Measurements from ENCODE around the gene GSC2.
"Not testable (repeated sequence)": the region's sequence is repeated elsewhere in the genome, so short reads cannot be mapped to it uniquely, and the experiment has no call there.

The GSC2 gene

DNA sequence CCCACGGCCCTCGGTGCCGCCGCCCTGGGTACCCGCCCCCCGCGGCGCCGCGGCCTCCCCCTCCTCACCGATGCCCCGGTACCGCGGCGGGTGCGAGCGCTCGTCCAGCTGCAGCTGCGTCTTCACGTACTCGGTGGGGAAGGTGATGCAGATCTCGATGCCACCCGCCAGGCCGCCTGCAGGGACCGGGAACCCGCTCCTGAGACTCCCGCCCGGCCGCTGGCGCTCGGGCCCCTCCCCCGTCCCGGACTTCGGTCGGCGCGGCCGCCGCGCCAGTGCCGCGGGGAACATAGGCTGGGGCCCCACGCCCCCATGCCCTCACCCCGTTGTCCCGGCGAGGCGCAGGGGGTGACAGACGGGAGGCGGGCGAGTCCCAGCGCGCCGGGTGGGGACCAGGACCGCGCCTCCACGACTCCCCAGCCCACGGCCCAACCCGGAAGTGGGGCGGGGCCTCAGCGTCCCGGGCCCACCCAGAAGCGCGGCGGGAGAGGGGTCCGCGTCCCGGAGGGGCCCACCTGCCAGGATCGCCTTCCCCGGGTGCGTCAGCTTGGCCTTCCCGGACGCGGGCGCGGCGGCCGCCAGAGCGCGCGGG lies 28.1 kb upstream of the GSC2 start:
- DNase-seq (ENCODE audit: low spot score): peak; percentile 49

DNA sequence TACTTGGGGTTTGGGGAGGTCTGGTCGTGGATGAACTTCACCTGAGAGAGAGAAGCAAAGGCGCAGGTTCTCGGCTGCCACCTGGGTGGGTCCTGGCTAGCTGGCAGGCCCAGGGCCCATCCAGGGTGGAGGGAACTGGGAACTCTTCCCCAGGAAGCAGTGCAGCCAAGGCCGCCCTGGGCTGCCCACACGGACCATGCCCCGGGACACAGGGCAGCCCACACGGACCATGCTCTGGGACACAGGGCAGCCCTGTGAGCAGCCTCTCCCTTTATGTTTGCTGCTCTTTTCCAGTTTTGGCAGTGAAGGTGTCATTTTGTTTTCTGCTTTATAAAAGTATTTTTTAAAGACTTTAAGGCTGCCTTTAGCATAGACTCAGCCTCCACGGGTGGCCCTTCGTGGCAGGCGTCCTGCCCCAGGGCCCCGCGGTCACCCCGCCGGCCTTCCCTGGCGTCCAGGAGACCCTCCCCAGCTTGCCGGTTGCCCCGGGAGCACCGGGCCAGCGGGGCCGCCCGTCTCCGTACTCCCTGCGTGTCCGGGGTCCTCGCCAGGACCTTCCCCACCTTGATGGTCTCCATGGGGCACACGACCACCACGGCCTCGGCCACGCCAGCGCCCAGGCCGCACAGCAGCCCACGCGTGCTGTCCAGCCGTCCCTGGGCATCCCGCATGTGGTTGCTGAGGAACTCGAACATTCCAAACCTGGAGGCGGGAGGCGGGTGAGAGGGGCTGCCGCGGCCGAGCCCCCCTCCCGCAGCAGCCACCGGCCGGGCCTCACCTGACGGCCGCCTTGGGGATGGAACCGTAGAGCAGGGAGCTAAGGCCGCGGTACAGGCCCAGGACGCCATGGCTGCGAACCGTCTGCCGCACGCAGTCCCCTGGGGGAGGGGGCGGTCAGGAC lies 27.3 kb upstream of the GSC2 start:
- DNase-seq (ENCODE audit: low spot score): no peak

DNA sequence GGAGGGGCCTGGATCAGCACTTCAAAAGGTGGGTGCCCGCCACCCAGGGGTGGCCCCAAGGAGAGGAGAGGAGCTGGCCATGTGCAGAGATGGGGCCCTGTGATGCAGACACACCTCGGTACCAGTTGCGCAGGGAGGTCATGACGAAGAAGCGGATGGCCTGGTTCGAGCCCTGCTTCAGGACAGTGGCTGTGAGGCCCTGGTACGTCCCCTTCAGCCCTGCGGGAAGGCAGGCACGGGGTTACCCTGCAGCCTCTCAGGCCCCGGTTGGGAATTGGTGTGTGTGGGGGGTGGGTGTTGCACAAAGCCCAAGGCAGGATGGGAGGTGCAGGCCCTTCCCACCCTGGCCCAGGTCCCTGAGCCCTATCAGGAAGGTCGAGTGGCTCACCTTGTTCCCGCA lies 26.6 kb upstream of the GSC2 start:
- no peak for DNase-seq (ENCODE audit: low spot score)

DNA sequence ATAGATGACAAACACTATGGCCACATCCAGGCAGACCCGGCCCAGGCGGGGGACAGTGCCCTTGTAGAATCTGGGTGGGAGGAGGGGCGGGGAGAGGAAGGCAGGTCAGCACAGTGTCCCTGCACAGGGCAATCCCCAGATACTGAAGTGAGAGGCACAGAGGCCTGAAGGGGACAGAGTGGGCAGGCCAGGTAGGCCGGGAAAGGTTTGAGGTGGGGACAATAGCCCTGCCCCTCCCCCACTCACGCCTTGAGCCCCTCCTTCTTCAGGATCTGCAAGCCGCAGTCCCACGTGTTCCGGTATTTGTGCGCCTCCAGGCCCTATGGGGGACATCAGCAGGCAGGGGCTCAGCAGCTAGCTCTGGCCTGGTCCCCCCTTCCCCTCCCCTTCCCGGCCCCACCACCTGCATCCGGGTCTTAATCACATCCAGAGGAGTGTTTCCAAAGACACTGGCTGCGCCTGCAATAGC lies 26.1 kb upstream of the GSC2 start:
- no peak for DNase-seq (ENCODE audit: low spot score)

DNA sequence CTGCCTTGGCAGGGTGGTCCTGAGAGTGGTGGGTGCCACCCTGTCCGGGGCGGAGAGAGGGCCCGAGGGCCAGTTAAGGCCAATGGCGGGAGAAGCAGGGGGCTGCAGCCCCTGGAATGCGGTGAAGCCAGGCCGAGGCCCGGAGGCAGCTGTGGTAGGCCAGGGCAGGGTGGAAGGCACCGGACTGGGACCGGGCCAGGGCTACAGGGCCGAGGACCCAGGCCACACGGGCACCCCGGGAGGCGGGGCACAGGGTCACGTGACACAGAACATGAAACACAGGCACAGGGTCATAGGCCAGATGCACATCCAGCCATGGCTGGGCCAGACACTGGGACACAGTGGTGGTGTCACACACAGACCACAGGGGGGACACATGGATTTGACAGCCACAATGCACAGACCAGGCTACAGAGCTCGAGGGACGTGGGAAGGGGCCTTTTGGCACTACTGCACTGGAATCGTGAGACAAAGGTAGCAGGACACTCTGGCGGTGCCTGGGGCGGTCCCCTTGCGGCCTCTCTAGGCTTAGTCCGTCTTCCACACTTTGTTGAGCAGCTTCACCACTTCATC lies 25.6 kb upstream of the GSC2 start:
- no peak for DNase-seq (ENCODE audit: low spot score)

DNA sequence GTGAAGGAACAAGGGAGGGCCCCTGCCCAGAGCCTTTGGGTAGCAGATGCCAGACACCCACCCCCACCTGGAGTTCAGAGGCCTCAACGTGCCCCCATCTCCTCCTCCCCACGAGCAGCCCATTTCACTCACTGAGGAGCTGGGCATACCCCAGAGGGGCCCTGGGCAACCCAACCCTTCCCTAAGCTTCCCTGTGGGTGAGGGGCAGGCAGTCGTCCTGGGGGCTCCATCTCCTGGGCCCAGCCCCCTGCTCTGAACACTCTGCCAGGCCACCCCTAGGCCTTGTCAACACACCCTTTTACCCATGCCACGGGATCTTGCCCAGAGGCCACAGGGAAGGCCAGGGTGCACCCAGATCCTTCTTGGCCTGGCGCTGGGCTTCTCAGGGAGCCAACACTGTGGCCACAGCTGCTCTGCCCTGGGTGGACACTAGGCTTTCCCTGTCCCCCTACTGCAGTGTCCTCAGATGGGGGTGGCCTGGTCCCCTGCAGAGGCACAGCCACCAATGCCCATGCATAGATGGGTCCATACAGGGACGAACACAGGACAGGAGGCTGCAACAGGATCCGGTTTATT lies 25.0 kb upstream of the GSC2 start:
- DNase-seq (ENCODE audit: low spot score): no peak

DNA sequence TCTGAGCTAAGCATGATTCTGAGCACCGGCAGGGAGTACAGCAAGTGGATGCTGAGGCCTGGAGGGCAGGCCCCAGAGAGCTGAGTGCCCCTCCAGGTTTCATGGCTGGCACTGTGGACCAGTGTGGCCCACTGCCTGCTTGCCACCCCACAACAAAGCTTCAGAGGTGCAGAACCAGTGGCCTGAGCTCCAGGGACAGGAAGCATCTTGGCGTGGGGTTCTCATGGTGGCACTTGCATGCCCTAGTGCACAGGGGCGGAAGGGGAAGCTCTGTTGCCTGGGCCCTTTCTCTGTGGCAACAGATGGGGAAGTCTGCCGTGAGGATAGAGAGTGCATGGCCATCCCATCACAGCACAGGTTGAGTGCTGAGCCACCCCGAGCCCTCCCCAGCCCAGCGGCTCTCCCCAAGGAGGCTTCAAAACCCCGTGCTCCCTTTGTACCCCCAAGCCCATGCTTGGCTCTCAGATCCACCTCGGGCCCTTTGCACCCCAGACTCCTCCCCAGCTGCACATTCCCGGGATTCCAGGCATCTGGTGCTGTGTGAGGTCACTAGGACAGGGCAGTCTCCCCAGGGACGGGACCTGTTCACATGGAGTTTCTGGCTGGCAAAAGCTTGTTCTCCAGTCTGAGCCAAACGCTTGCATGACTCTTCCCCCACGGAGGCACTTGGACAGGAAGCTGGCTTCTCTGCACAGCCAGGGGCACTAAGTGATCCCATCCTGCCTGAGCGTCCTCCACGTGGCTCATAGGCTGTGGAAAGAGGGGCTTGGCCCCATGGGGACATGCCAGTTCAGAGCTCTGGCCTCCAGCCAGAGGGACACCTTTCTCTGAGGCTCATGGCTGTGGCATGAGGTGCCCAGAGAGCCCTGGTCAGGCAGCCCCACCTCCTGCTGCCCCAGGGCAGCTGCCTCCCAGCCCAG lies 24.3 kb upstream of the GSC2 start:
- no peak for DNase-seq (ENCODE audit: low spot score)

DNA sequence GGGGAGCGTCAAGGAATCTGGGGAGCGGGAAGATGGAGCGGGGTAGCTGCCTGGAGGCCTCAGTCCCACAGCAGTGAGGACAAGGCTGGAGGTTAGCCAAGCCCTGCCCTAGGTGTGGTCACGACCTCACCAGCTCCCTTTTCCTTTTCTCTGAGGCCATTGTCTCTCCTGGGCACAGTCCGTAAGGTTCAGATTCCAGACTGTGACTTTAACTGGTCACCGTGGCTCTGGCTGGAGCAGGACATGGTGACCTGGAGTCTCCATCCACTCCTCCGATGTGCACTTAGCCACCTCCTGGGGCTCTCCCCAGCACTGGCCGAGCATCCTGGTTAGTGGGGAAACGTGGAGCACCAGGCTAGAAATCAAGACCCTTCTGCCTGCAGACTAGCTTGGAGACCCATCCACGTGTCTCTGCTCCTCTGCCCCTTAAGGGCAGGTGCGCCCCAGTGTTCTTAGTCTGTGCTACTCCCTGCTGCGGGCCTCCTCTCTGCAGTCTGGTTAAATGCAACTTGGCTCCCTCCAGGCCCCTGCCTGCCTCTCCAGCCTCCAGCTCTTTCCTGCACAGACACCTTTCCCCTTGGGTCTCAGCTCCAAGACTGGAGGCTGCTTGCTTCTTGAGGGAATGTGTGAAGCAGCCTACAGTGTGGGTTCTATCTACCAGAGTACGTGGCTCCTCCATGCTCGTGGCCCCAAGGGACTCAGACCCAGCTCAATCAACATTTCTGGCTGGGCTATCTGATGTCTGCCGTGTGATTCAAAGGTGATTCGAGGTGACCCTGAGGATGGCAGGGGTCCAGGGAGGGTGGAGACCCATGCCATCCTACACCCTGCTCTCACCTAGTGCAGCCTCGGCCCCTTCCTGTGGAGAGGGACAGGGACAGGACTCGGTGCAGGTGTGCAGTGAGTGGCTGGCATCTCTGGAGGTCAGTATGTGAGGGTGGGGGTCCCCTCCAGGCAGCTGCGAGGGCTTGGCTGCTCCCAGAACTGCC lies 23.2 kb upstream of the GSC2 start:
- no peak for DNase-seq (ENCODE audit: low spot score)

DNA sequence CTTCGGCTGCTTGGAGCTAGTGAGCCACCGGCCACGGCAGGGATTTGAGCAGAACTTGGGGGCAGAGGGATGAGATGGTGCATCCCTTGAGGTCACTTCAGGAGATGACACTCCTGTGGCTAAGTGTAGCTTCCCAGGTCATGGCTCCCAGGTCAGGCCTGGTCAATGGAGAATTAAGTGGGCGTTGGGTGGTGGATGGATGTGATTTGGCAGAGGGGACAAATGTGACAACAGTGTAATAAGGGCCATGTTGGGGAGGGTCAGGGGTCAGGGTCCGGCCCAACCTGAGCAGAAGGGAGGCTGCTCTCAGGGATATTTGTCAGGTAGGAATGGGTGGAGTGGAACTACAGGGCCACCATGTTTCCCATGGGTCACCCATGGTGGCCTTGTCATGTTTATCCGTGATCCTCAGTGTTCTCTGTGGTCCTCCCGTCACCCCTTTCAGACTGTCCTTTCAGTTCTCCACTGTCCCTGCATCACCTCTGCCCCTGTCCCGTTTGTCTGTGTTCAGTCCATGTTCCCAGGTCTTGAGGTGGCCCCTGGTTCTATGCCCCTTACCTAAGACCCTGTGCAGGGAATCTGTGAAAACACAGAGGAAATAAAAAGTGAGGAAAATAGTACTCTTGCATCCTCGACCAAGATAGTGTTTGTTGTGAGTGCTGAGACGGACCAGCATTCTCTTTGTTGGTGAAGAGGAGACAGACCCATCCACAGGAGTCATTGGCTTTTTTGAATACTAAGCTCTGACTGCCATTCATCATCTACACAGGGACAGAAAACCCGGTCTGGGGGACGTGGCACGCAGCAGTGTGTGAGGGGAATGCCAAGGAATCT lies 22.3 kb upstream of the GSC2 start:
- no peak for DNase-seq (ENCODE audit: low spot score)

DNA sequence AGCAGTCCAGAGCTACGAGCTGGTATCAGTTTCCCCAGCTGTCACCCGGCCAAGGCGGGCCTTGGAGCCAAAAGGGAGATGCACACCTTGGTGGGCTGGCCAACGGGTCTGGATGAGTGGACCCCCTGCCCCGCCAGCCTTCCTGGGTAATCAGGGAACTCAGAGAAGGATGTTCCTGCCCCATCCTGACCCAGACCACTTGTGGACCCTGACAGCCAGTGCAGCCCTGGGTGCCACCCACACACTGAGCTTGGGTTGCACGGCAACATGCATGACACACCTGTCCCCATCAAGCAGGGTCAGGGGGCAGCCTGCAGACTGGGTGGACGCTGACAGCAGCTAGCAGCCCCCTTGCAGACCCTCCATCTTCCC lies 19.8 kb upstream of the GSC2 start:
- no peak for DNase-seq (ENCODE audit: low spot score)

DNA sequence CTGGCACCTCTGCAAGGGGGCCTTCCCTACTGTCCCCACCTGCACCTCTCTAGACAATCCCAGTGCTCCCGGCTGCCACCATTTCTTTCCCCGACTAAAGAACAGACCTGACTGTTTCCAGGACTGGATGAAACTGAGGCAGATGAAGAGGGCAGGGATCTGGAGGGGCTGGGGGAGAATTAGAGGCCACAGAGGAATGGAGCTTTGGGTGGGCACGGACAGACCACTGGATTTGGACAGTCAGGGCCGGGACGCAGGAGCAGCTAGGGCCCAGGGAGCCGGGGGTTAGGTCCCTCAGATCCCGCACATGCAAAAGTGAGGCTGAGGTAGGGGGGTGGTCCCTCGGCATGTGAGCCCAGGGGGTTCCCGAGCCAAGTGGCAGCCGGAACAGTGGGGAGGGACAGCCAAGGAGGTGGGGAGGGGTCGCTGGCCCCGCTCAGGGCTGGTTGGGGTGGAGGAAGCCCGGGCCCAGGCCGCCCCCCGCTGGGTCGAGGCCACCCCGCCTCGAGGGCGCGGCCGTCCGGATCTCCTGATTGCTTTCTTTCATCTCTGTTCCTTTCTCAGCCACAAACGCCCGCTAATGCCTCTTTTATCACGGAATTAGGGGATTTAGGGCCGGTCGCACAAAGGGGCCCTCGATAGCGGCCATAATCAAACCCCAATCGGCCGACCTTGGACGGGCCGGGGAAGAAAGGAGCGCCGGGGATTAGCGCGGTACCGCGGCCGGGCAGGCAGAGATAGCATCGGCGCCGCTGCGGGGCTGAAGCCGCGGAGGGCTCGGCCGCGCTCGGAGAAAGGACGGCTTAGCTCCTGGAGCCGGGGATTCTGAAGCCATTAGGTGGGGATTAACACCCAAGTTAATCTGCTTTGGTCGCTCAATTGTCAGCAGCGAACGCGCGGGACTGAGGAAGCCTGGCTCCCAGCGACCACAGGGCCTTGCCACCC lies 19.2 kb upstream of the GSC2 start:
- DNase-seq (ENCODE audit: low spot score): no peak

DNA sequence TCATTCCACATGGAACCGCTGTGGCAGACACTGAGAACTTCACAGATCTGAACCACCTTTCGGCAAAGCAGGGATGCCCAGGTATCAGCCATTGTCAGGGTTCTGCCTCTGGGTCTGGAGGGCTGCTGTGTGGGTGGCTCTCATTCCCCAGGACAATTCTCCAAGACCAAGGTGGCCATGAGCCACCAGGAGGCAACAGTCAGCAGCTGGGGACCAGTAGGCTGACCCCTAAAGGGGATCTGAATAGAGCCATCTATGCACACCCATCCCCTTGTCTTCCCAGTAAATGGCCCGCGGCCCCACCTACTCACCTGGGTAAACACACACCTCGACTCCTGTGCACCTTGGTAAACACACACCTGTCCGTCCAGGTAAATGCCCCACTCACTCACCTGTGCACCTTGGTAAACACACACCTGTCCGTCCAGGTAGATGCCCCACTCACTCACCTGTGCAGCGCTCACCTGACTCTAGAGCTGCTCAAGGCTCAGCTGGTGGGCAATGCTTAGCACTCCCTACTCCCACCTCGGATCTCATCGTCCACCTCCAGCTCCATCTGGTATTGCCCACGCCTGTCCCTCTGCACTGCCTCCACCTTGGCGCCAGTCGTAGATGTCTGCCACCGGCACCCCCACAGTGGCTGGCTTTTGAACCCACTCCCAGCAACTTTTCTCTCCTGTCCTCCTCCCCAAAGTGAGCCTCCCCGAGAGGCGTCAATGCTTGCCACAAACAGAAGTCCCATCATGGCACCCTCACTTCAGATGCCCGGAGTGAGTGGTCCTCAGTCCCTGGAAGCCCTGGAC lies 18.2 kb upstream of the GSC2 start:
- DNase-seq (ENCODE audit: low spot score): no peak

DNA sequence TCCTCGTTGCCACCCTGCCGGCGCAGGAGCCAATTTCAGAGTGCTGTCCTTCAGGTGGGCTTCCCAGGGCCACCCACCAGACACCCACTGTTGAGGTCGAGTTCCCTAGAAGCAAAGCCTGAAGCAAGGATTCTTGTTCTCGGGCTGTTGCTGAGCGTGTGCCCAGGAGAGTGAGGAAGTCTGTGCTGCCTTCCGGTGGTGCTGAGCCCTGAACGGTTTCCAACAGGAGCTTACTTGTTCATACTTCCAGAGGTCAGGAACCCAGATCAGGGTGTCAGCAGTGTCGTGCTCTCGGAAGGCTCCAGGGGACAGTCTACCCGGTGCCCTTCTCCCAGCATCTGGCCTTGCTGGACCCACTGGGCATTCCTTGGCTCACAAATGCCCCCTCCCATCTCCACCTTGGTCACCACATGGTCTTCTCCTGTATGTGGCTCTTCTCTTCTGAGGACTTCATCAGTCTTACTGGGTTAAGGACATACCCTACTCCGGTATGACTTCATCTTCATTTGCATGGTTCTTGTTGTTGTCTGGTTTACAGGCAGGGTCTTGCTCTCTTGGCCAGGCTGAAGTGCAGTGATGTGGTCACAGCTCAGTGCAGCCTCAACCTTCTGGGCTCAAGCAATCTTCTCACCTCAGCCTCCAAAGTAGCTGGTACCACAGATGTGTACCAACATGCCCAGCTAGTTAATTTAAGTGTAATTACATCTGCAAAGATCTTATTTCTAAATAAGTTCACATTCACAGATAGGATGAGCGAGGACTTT lies 17.2 kb upstream of the GSC2 start:
- no peak for DNase-seq (ENCODE audit: low spot score)

DNA sequence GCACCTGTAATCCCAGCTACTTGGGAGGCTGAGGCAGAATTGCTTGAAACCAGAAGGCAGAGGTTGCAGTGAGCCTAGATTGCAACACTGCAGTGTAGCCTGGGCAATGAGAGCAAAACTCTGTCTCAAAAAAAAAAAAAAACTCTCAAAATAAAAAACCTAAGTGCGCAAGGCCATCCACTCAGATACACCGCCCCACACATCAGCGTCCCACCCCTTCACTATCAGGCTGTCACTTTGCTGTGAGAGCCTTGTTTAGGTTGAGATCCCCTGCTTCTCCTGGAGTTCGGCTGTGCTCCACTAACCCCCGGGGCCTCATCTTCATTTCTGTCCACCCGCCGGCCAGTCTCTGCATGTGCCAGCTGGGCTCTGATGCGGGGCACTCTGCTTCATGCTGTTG lies 16.3 kb upstream of the GSC2 start:
- no peak for DNase-seq (ENCODE audit: low spot score)

DNA sequence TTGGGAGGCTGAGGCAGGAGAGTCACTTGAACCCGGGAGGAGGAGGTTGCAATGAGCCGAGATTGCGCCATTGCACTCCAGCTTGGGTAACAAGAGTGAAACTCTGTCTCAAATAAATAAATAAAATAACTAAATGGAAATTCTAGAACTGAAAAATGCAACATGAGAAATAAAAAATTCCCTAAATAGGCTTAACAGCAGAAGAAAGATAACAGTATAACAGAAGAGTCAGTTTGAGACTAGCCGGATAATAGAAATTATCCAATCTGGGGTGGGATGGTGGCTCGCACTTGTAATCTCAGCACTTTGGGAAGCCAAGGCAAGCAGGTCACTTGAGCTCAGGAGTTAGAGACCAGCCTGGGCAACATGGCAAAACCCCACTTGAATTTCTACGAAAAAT lies 14.3 kb upstream of the GSC2 start:
- DNase-seq (ENCODE audit: low spot score): no peak

DNA sequence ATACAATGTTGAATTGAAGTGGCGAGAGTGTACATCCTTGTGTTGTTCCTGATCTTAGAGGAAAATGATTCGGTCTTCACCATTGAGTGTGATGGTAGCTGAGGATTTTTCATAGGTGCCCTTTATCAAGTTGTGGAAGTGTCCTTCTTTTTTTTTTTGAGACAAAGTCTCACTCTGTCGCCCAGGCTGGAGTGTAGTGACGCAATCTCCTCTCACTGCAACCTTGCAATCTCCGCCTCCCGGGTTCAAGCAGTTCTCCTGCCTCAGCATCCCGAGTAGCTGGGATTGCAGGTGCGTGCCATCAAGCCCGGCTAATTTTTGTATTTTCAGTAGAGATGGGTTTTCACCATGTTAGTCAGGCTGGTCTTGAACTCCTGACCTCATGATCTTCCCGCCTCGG lies 8.6 kb upstream of the GSC2 start:
- DNase-seq (ENCODE audit: low spot score): not testable (repeated sequence)

DNA sequence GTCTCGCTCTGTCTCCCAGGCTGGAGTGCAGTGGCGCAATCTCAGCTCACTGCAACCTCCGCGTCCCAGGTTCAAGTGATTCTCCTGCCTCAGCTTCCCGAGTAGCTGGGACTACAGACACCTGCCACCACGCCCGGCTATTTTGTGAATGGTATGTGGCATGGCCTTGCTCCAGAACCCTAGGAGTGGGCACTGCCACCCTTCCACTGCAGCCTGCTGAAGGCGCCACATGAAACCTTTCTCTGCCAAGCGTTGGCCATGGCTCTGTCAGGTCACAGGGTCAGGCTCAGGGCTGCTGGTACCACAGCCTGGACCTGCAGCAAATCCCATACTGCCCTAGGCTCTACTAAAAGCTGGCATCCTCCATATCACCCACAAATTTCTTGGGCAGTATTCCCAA lies 6.0 kb upstream of the GSC2 start:
- not testable (repeated sequence) for DNase-seq (ENCODE audit: low spot score)

All from putamen (tissue), 1 donor.